GM21825 (cell line): ENCODE data around the gene SPATC1L.
"Not testable (repeated sequence)": the region's sequence is repeated elsewhere in the genome, so short reads cannot be mapped to it uniquely, and the experiment has no call there.

Experiments used
- ATAC-seq: cut with Tn5 transposase; IDR thresholded peaks from one replicate; pipeline ENCODE4 v1.9.1; 2021; ENCODE audit warnings: mild to moderate bottlenecking, moderate library complexity; ENCODE audit not compliant: unreplicated experiment

SPATC1L gene

DNA sequence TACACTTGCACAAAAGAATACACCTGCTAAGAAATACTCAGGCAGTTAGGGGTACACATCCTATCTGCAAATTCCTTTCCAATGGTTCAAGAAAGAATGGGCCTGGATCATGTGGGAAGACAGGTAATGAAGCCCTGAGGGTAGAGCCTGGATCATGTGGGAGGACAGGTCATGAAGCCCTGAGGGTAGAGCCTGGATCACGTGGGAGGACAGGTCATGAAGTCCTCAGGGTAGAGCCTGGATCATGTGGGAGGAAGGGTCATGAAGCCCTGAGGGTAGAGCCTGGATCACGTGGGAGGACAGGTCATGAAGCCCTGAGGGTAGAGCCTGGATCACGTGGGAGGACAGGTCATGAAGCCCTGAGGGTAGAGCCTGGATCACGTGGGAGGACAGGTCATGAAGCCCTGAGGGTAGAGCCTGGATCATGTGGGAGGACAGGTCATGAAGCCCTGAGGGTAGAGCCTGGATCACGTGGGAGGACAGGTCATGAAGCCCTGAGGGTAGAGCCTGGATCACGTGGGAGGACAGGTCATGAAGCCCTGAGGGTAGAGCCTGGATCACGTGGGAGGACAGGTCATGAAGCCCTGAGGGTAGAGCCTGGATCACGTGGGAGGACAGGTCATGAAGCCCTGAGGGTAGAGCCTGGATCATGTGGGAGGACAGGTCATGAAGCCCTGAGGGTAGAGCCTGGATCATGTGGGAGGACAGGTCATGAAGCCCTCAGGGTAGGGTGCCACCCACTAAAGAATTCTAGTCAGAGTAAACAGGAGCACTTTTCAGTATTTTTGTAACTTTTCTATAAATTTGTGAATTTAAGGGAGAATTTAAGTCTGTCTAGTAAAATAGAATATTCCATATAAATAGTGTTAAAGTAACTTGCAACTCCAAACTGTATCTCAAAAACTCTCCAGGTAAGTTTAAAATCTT lies 16.9 kb upstream of the SPATC1L start:
- ATAC-seq = not testable (repeated sequence)

DNA sequence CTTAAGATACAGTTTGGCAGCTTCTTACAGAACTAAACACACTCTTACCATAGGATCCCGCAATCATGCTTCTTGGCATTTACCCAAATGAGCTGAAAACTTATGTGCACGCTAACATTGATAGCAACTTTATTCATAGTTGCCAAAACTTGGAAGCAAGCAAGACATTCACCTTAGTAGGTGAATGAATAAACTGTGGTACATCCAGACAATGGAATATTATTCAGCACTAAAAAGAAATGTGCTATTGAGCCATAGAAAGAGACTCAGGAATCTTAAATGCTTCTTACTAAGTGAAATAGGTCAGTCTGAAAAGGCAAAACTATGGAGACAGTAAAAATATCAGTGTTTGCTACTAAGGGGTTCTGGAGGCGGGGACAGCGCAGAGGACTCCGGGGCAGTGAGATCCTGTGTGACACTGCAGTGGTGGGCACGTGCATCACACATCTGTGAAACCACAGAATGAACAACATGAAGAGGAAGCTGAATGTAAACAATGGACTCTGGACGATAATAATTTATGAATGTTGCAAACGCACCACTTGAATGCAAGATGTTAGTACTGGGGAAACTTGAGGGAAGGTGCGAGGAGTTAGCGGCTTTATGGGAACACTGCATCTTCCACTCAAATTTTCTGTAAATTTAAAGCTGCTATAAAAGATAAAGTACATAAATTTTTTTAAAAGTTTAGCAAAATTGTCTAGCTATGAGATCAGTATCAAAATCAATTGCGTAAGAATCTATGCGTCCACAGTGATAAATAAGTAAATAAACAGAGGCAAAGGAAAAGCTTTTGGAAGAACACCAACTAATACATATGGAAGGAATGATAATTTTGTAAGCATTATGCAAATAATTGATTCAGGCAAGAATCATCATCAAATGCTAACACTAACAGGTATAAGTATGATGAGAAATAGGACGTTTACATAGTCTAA lies 15.4 kb upstream of the SPATC1L start:
- no peak for ATAC-seq

DNA sequence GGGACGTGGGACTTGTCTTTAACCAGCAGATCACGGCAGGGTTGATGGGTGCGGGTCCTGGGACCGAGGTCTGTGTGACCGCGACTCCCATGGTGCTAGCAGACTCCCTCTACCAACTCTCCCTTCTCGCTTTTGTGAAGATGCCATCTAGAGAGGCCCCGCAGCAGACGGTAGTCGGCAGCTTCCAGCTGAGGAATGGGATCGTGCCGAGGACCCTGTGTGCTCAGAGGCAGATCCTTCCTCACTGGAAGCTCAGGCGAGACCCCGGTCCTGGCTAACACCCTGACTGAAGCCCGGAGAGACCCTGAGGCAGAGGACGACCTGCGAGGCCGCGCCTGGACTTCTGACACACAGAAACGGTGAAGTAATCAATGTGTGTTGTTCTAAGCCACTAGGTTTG lies 12.5 kb upstream of the SPATC1L start:
- ATAC-seq = no peak

DNA sequence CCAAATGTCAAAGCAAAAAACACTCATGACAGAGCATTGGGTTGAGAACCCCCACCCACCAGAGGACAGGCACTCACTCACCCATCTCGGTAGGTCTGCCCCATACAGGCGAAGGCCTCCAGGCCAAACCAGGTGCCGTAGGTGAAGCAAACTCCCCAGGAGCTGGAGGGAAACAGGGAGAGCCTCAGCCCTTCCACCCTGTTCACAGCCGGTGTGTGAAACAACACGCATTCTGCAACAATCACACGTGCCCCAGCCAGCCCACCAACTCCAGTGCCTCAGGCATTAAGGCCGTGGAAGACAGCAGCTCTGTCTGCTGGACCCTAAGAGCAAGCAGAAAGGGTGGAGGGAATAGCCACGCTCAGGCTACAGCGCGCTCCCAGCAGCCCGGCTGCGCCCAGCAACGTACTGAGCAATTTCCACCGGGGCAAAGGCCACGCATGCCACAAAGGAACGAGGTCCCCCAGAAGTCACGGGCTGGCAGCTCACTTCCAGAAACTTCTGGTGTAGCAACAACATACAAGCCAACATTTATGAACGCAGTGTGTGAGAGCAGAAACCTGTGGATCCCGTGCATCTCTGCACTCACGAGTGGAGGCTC lies 11.4 kb upstream of the SPATC1L start:
- ATAC-seq = no peak

DNA sequence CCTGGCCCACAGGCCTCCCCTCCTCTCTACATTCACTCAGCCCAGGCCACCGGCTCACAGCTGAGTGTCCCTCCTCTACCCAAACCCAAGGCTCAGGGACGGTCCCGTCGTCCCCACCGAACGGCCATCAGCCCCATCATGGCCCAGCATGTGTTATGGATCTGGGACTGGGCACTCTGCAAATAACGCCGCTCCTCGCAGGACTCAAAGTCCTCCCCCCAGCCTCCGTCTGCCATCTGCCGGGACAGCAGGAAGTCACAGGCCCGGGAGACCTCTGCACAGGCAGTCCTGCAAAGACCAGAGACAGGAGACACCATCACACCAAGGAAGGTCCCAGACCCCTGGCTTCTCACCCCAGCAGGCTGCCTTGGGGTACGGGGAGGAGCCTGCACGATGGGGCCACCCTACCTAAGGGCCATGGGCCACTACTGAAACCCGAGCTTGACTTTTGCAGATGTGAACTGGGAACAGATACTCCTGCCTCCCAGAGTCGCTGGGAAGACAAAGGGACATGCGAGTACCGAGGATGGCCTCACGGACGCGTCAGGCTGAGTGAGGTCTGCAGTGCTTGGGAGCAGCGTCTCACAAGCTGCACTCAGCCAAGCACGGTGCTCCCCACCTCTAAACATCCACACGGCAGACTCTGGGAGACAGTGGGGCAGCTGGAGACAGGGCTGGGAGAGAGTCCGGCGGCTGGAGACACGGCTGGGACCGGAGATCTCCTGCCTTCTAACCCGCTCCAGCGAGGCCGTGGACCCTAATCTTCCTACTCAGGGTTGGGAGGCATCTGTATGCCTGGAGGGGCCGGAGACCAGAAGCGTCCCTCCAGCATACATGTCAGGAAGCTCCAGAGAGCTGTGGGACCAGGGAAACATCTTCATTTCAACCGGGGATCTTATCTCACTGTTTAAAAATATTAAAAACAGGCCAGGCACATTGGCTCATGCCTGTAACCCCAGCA lies 10.4 kb upstream of the SPATC1L start:
- ATAC-seq = no peak

DNA sequence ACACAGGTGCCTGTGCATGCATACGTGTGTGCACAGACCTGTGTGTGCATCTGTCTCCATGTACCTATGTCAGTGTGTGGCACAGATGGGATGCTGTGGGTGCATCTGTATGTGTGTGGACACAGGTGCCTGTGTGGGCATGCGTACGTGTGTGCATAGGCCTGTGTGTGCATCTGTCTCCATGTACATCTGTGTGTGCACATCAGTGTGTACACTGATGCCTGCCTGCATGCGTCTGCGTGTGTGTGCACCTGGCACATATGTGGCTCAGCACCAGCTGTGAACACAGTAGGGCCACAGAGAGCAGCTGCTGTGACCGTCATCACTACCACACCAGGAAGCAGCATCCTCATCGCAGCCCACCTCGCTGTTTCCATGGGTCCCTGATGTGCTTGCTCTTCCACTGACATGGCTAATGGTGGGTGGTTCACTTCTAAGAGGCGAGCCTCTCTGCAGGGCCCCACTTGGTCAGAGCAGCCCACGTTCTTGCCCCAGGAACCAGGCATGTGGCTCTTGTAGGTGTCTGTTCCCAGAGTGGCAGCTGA lies 9.6 kb upstream of the SPATC1L start:
- ATAC-seq = no peak

DNA sequence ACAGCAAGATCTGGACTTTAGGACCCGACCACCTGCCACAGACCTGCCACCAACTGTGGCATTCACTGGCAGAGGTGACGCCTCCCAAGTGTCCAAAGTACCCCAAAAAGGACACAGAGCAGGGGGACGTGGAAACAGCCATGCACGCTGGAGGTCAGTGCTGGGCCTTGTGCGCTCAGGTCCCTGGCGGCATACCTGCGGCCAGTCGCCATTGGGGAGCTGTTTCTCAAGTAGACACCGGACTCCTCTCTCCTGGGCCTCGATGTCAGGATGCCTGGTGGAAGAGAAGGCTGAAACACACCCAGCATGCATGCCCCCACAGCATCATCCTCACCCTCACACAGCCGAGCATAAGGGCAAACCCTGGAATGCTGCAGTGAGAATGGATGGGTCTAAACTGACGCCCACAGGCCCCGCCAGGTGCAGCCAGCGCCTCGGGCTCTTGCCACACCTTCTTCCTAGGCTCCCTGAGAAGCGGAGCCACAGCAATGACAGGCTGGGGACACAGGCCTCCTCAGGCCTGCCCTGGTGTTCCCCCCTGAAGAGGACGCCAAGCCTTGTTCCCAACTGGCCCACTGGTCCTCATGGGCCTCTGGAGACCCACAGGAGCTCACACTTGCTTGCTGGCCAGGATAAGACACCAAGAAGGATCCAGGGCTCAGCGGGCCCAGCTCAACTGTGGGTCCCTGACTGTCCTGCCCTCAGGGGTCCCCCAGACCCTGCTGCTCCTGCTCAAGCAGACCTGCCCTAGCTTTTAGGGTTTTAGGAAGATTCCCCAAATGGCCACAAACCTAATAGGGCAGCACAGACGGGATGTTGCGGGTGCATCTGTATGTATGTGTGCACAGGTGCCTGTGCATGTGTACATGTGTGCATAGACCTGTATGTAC lies 7.7 kb upstream of the SPATC1L start:
- no peak for ATAC-seq

DNA sequence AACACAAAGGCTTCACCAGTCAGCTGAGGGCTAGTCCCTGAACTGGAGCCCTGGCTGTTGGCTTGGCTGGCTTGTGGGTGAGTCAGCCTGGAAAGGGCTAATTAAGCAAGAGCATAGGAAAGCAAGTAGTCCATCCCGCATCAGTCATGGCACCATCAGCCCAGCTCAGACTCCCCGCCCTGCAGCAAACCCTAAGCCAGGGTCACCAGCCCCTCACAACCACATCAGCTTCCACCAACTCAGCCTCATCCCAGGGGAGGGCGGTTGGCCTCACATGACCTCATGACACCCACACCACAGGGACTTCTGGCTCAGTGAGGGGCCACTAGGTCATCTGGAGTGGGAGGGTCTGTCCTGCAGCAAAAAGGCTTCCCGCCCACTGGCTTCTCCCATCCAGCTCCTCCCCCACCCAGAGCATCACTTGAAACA lies 7.0 kb upstream of the SPATC1L start:
- no peak for ATAC-seq

DNA sequence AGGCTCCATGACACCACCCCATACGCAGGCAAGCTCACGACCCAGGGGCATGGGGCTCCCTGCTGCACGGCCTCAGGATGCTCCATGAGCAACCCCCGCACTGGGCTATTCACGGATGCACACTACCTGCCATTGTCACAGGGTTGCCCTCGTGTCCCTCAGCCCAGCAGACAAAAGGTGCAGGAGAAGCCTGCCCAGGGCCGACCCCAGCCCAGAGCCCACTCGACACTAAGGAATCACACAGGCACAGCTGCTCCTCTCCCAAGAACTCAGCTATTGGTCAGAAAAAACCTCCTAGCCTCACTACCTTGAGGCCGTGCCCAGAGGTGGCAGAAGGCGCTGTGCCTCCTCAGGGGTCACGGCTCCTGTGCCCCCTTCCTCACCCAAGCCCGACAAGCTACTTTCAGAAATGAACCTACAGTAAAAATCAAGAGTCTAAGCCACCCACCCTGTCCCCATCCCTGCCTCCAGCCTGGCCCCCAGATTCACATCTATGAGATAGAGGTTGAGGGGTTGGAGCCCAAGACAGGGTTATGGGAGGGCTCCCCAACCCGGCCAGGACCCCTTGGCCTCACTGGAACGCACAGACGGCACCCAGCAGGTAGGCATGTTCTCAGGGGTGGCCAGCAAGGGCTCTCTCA lies 6.4 kb upstream of the SPATC1L start:
- ATAC-seq = no peak

DNA sequence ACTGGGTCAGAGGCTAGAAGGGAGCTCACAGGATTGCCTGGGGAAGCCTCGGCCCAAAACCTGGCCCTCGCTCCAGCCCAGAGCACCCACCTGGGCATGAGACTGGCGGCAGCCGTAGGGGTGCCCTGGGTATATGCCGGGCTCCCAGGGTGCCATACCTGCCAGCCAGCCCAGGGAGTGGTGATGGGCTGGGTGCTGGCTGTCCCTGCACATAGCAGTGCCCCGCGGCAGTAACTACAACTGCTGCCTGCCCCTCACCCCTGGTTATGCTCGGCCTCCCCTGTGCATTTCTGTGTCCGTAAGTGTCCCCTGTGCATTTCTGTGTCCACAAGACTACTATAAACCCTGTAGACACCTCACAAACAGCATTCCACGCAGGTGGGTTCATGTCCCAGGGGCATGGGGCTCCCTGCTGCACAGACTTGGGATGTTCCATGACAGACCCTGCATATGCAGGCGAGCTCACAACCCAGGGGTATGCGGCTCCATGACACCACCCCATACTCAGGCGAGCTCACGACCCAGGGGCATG lies 5.8 kb upstream of the SPATC1L start:
- no peak for ATAC-seq

DNA sequence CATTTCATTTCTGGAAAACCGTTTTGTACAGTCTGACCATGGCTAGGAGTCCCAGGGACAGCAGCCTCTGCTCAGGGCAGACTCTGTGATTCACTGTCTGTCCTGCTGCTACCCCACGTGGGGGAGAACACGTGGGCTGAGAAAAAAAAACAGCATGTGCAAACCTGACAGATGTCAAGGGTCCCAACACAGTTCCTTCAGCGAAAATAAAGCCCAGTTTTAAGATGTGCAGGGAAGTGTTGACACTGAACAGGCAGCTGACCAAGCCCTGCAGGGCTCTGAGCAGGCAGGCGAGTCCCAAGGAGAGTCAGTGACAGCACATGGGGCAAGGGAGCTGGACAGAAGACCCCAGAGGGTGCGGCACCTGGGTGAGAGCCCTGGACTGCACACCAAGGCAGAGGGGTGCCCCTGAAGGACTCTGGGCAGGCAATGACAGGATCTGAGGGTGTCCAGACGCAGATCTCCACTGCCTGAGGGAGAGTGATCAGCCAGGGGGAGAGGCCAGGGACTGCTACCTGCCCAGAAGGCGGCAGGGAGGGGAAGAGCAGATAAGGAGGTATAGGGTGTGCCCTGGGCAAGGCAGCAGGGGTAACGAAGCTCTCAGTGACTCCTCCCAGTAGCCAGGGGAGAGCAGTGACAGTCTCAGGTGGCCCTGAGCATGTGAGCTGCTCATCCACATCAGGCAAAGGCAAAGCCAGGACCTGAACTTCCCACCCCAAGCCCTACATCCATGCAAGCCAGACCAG lies 5.1 kb upstream of the SPATC1L start:
- ATAC-seq = no peak

DNA sequence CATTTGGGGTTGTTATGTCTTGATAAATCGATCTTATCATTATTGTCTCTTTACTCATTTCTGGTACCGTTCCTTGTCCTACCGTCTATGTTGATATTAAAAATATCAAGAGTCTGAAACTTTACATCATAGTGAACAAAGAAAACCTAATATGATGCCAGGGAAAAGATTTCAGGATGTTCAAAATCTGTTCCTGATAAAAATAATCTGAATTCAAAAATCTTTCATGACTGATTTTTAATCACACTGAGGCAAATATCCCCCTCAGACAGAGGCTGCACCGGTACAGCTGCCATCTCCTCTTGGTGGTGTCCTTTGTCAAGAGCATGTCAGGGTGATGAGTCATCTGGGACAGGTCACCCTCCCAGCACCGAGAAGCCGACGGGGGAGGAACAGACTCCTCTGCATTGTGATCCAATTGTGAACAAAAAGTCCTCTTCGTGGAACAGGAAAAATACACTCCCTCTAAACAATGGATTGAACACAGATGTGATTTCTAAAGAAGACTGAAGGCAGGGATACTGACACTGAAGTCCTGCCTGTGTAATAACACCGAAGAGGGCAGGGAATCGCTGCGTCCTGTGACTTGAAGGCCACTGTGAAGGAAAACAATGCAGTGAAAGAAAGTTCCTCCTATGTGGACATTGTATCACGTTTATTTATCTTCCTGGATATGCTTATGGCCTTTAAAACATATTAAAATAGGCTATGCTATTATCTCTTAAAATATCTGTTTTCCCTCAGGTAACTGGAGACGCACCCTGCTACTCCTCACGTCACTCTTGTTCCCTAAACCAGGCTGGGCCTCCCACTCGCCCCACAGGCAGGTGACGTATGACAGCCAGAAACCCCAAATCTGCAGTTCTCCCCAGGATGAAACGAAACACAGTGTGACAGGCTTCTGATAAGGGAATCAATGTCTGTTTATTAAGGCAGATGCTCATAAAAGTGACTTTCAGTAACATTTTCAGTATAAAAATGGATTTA lies 4.3 kb upstream of the SPATC1L start:
- ATAC-seq = no peak

DNA sequence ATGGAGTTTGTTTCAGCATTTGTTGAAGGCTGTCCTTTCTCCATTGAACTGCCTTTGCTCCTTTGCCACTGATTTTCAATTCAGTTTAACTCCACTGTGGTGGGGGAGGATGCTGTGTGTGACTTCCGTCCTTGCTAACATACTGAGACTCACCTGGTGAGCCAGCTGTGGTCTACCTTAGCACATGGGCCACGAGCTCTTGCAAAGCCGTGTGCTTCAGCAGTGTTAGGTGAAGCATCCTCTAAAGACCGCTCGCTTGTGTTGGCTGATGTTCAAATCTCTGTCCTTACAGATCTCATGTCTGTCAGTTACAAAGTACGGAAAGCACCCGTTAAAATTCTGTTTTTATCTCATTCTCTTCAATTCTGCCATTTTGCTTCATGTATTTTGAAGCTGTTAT lies 3.6 kb upstream of the SPATC1L start:
- ATAC-seq = no peak

DNA sequence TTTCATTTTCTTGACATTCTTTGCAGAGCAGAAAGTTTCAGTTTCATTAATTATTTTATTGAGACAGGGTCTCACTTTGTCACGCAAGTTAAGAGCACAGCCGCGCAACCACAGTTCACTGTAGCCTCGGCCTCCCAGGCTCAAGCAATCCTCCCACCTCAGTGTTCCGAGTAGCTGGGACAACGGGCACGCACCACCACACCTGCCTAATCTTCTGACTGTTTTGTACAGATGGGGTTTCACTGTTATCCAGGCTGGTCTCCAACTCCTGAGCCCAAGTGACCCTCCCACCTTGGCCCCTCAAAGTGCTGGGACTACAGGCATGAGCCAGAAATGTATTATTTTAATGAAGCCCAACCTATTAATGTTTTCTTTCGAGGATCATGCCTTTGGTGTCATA lies 3.0 kb upstream of the SPATC1L start:
- no peak for ATAC-seq

DNA sequence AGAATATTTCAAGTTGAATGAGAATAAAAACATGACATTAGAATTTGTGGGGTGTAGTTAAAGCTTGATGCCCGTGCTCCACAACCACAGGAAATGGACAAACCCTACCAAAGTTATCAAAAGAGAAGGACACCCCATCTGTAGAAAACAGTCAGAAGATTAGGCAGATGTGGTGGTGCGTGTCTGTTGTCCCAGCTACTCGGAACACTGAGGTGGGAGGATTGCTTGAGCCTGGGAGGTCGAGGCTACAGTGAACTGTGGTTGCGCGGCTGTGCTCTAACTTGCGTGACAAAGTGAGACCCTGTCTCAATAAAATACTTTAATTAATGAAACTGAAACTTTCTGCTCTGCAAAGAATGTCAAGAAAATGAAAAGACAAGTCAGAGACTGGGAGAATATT lies 1.5 kb upstream of the SPATC1L start:
- ATAC-seq = no peak
